GM13976 (cell line): ENCODE measurements around the gene C14orf119.

Experiments
- DNase-seq: peaks from one replicate; pipeline ENCODE4 v3.0.0; 2012; ENCODE audit warnings: low spot score
- CTCF ChIP-seq: IDR thresholded peaks from 2 replicates; pipeline ENCODE4 v1.5.1; 2012; ENCODE audit warnings: borderline replicate concordance, mild to moderate bottlenecking; ENCODE audit not compliant: insufficient read depth; ENCODE audit errors: extremely low read depth, missing control alignments, control extremely low read depth
- in situ Hi-C: fragments of 300-500 bp; cut with MboI; formaldehyde crosslinking; loops from one replicate; pipeline ENCODE4 v1.12.0; 2022; ENCODE audit warnings: low sequenced_read_pairs, mixed read lengths, inconsistent platforms; ENCODE audit not compliant: unreplicated experiment

Gene C14orf119

GRCh38 chr14:23097786-23098185 lies 2.5 kb downstream of the C14orf119 start:
- no peak for DNase-seq
- in situ Hi-C loops, result no loop called here
- no peak for TF ChIP-seq CTCF

- DNase-seq, result no peak
- no peak for TF ChIP-seq CTCF
- in situ Hi-C loops, result no loop called here
Observed at GRCh38 chr14:23099212-23099861, 4.0 kb downstream of the C14orf119 start.

GRCh38 chr14:23101213-23101970 lies 6.1 kb downstream of the C14orf119 start:
- in situ Hi-C loops, result no loop called here
- no peak for DNase-seq
- TF ChIP-seq CTCF, result no peak

- in situ Hi-C loops, result no loop called here
- TF ChIP-seq CTCF, result no peak
- DNase-seq, result no peak
Observed at GRCh38 chr14:23101986-23102625, 6.8 kb downstream of the C14orf119 start.

GRCh38 chr14:23102801-23103200 lies 7.5 kb downstream of the C14orf119 start:
- DNase-seq, result no peak
- no peak for TF ChIP-seq CTCF
- in situ Hi-C loops, result no loop called here

- in situ Hi-C loops, result no loop called here
- no peak for DNase-seq
- TF ChIP-seq CTCF, result no peak
Observed at GRCh38 chr14:23103581-23103980, 8.3 kb downstream of the C14orf119 start.
